ENCODE measurements around the gene SLC22A23. TPM values are rescaled to one million over a fixed set of nuclear protein-coding genes. Genes with fewer than 3 reads are reported as not detected.

The SLC22A23 gene
- total RNA-seq, 1 donor from 2014 or later: 13.7 TPM

DNA sequence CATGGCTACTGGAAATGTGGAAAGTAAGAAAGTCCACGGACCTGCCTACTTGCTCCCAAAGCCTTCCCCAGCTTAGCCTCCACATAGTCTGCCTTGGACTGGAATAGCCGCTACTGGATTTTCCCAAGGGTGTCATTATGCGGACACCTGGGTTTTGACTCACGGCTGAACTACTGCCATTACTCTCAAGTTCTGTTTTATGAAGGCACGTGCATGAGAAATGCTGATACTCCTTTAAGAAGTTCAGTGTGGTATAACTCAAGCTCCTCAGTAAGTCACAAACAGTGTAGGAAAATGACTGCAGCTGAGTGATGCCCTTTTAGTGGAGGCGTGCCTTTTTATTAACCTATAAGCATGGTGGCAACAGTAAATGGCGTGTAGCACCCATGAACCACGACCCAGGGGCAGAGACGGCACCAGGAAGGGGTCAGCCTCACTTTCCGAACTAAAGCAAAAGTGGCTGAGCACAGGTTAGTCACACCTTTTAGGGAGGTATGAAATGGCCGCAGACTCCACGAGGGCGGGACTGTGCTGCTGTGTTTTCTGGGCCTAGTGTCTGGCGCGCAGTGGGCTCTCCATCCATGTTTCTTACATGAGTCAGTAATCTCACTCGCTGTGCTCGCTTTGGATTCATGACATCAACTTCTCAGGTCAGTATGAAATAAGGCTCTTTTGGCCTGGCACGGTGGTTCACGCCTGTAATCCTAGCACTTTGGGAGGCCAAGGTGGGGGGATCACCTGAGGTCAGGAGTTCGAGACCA lies 174.2 kb downstream of the SLC22A23 start:
- no peak for DNase-seq

DNA sequence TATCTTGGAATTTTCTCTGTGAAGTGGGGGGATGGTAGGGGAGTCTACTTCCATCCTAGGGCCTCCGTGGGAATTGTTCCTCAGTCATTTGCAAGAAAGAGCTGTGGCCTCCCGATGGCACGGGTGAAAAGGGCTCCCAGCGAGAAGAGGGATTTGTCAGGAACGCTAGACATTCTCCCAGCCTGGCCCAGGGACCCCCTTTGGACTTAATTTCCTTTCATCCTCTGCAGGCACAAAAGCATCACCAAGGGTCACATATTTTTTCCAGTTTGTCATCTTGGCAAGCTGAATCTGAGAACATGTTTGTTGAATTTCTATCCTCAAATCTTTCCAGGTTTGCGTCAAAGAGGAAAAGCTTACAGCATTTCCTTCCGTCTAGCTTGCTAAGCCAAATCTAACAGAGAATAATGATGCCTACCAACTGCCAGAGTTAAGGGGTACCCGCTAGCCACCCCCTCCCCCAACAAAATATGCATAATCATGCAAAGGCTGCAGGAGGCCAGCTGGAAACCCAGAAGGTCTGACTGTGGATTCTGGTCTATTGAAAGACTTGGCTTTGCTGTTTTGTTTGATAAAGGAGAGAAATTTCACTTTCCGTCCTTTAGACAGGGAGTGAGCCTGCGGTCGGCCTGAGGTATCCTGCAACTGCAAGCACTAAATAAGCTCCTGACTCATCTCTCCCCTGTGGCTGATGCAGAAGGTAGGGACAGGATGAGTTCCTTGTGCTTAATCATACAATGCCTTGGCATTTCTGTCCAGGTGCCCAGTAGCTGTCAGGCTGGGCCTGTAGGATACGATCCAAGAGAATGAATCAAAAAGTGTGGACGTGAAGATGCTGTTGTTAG lies 175.0 kb downstream of the SLC22A23 start:
- peak; percentile 59 for DNase-seq

DNA sequence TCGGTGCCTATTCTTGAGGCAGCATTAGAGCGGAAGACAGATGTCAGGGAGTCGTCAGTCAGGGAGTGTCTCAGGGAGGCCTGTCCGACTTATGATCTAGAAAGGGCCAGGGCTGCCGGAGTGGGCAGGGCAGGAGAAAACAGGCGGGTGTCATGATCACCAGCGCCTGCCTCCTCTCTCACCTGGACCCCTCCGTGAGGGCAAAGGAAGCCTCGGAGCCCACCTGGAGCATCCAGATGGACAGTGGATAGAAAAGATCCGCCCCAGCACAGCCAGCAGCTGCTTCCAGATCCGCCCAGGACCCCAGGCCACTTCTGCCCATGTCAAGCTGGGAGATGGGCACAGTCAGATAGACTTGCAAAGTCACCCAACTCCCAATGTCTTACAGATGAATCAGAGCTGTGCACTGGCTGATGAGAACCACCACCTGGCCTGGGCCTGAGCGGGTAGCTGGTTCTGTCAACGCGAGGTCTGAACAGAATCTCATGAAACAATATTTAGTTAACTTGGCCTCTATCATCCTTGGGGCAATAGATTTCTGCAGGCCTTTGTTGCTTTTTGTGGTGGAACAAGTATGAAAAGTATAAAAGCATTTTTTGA lies 175.9 kb downstream of the SLC22A23 start:
- no peak for DNase-seq

DNA sequence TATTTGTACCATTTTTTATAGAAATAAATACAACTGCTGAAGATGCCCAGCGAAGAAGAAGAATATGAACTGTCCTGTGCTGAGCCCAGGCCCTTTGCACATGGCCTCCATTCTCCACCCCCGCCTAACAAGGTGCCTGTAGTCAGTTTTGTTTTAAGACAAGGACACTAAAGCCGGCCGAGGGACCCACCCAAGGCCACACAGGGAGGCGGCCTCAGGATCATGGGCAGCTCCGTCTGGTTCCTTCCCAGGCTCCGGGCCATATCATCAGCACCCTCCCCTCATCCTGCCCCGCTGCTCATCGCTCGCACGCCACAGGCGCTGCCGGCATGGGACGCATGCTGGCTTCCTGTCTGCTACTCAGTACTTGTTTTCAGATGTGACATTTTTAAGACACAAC lies 176.8 kb downstream of the SLC22A23 start:
- no peak for DNase-seq

DNA sequence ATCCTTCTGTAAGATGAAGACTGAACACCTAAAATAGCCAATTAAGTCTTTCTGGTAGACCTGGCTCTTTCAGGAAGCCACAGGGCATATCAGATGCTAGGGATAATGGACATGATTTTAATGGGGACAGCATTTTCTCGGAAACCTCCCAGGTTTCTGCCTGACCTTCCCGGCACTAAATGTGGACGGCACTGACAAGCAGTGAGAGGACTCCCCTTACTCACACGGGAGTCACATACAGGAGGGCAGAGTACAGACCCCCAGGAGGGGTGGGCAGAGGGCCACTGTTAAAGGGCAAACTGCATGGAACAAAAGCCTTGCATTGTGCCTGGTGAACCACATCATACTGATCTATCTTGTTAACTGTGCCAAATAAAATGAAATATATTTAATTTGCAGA lies 178.2 kb downstream of the SLC22A23 start:
- no peak for DNase-seq

DNA sequence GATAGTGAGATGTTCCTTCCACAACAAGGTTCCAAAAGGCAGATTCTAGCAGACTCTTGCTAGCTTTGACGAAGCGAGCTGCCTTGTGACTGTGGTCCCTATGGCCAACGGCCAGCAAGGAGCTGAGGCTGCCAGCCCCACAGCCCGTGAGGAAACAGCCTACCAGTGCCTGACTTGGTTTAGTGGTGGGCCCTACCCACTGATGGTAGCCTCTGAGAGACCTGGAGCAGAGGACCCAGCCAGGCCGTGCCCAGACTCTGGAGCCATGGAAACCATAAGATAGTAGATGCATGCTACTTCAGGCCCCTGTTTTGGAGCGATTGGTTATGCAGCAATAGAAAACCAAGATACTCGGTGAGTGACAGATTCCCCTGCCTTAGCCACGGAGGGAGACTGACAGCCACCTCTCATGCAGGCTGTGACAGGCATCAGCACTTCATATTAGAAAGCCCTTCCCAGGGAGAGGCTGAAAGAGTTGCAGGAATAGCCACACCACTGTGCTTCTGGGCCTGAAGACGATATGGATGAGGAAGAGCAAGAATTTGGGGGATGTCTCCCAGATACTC lies 178.9 kb downstream of the SLC22A23 start:
- DNase-seq: no peak

DNA sequence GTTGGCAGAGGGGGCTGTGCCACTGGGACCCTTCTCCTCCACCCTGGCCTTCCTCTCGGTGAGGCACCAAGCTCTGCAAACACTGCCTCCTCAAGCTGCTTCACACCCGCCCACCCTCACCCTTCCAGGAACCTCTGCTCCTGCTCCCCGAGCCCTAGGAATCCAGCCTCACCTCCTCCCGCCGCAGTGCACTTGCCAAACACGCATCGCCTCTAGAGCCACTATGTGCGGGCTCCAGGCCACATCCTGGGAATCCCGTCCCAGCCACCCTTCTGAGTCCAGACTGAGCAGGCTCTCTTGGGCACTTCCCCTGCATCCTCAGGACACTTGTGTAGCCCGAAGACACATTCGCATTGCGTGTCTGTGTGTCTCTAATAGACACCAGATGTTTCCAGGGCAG lies 179.6 kb downstream of the SLC22A23 start:
- no peak for DNase-seq

DNA sequence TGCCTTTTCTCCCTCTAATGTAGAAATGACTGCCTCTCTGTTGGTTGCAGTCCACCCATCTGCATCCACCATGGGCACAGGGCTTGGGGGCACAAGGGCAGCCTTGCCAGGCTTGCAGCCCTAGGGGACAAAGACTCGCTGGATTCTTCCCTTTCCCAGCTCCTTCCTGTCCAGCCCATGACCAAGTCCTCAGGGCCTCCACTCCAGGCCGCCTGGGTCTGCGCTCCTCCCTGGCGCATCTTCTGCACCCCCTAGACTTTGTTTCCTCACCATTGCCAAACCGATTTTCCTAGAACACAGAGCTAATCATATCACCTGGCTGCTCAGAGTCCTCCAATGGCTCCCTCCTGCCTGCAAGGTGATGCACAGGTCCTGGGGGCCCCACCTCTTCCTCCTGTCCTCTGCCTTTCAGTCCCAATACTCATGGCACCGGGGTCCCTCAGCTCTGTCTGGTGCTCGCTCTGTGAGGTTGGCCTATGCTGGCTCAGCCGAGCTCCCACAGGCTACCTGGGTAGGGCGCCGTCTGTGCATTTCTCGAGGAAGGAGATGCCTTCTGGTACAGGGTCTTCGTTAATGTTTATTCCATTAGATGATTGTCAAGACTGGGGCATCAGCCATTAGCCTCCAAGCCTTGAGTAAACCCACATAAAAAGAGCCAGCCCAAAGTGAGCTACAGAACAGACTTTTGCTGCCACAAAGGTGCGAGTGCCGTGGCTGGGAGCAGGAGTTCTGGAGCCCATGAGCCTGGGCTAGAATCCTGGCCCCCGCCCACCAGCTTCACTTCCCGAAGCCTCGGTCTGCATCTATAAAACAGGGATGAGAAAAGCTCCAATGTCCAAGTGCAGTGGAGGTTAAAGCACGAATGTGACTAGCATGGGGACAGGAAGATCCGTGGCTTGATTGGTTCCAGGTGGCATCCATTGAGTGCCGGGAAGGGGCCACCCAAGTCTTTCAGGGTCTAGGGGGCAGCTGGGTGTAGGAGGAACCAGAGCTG lies 180.4 kb downstream of the SLC22A23 start:
- no peak for DNase-seq

DNA sequence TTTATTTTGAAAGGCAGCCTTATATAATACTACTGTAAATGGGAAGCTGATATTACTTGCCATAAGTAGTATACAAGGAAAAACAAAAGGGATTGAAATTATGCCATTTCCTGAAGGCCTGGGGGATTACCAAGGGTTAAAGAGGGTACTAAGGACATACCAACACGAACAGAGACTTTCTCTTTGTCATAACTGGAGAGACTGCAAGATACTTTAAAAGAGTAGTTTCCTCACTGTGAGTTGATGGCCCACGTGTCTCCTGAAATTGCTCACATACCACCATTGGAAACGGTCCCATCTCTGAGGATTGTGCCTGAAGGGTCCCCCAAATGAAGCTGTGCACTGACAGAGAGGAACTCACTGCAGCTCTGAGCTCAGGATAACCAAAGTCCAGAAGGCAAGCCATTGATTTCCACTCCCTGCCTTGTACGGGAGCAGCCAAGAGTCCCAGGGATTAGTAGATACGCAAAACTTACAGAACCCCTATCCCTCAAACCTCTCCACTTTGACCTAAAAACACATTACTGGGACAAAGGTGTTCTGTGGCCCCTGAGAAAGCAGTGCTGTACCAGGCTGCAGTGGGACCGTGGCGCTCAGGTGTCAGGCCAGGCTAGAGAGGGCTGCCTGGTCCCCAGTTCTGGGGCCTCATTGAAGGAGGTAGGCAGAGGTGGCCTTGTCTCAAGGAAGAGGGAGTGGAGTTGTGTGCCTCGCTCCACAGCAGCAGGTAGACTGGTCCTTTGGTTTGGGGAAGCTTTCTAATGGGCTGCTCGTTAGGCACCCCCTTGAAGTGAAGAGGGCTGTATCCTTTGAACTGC lies 182.9 kb downstream of the SLC22A23 start:
- no peak for DNase-seq

DNA sequence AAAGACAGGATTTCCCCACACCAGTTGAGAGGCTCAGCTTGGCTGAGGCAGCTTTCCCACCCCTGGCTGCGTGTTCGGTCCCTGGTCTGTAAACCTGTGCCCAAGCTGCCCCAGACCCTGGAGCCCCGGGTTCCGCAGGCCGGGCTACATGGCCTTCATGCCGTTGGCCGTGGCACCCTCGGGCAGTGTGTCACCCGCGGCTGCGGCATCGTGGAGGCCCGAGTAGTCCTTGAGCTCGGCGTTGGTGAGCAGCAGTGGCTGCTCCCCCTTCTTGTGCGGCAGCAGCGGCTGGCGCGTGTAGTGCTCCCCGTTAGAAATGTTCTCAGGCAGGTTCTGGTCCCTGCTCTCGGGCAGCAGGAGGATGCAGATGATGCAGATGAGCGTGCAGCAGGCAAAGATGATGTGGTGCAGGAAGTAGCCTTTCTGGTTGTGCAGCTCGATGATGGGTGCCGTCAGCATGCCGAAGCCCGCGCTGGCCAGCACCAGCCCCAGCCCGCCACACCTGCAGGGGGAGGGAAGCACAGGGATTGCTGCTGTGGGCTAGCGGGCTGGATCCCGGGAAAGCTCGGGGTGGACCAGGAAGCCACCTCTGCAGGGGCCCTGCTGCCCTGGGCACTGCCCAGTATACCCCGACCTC lies 183.8 kb downstream of the SLC22A23 start:
- DNase-seq: no peak

DNA sequence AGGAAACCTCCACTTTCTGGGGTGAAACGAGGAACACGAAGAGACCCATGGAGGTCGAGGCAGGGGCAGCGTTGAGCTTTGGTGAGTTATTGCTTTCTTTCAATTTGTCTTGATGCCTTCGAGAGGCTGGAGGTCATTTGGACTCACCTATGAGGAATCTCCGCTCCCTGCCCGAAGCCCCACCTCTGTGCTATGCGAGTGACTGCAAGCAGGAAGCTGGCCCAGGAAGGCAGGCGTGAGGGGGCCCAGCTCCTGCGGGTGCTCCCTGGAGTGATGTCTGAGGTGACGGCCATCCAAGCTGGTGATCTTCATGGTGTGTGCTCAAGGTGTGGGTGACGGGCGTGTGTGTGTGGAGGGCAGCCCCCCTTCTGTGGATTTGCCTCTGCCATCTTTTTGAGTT lies 185.1 kb downstream of the SLC22A23 start:
- DNase-seq: no peak

DNA sequence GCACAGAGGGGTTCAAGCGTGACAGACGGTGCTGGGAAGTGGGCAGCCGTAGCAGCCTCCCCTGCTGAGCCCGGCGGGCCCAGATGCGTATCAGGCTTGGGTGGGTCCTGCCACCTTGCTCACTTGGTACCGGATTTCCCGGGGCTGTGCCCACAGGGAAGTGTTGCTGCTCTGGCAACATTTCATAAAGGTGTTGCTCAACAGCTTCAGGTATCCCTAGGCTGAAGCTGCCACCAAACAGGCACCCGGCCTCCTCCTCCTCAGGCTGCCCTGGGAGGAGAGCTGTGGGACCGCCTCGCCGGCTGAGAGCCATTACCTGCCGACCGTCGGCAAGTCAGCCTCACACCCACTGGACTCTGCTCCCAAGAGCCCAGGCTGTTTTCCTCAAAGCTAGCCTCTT lies 186.6 kb downstream of the SLC22A23 start:
- DNase-seq: no peak

DNA sequence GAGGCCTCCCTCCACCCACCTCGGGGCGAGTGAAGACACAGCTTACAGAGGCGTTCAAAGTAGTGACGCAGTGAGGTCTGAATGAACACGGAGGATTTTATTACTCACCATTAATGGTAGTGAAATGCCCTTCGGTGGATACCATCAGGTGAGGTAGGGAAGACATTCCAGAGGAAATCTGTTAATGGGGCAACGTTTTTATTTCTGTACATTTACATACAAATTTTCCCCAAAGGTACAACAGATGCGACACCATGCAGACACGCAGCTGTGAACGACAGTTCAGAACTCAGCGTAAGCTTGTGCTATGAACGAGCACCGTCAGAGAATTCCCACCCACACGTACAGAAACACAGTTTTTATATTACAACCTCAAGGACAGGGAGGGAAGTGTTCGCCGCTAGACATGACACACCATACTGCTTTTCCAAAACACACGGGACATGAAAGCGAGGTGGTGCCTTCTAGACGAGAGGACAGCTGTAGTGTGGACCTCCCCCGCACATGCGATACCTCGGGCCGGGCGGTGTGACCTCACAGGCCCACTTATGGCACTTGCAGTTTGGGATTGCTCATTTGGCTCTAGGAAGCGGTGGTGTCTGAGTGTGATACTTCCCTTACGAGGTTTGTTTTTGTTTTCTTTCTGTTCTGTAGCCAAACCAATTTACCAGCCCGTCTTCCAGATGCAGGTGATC lies 187.4 kb downstream of the SLC22A23 start:
- no peak for DNase-seq

DNA sequence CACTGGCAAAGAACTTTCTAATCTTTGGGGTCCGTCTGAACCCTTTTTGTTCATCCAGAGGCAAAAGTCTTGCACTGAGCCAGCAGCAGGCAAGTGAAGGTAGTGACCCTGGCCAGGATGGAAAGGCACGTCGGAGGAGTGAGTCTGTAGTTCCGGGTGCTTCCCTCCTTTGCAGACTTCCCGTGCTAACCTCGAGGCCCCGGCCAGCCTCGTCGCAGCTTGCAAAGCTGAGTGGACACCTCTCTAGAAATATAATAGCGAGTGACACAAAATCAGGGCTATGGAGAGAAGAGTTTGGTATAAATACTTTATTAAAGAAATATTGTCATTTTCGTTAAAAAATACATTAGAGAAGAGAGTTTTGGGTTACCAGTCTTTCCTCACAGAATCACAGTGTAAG lies 188.2 kb downstream of the SLC22A23 start:
- DNase-seq: no peak

DNA sequence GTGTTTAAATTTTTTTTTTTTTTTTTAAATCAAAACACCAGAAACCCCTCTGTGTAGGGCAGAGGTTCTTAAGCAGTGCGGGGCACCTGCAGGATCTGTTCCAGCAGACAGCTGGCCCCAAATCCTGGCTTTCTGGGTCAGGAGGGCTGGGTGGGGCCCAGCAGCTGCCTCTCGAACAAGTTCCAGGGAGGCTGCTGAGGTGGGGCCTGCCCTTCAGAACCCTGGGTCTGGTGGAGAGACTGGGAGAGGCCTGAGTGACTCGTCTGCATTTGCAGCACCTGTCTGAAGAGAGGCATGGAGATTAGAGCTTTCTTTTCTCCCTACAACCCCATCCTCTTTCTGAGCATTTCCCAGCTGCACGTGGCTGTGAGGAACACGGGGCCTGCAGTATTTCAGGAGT lies 189.7 kb downstream of the SLC22A23 start:
- DNase-seq: peak; percentile 49

DNA sequence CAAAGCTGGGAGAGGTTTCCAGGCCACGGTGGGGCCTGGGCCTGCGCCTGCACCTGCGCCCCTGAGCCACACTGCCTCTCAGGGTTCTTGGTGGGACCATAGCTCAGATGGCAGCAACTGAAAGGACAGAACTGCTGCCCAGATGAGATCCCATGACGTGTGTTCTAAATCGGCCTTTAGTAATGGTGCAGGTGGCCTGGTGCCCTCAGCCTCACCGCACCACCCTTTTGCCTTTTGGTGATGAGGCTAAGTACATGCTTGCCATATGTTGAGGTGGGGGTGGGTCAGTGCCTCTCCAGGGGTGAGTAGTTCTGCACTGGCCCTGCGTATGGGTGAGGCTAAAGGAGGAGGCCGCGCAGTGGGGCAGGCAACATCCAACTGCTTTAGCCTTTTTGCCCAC lies 190.7 kb downstream of the SLC22A23 start:
- no peak for DNase-seq

DNA sequence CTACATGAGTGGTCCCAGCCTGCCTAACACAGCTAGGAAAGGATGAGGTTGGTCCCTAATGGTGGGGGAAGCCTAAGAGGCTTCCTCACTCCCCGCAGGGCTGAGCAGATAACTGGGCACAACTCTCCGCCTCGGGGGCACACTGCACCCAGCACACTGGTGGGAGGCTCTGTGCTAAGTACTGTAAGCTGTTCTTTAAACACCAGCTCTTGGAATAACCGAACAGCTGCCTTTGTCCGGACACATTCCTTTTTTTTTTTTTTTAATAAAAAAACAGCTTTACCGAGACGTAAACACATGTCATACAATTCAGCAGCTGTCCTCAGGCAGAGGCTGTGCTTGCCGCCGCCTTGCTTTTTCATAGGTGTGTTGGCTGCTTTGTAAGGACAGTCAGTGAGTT lies 191.2 kb downstream of the SLC22A23 start:
- peak; percentile 76 for DNase-seq

DNA sequence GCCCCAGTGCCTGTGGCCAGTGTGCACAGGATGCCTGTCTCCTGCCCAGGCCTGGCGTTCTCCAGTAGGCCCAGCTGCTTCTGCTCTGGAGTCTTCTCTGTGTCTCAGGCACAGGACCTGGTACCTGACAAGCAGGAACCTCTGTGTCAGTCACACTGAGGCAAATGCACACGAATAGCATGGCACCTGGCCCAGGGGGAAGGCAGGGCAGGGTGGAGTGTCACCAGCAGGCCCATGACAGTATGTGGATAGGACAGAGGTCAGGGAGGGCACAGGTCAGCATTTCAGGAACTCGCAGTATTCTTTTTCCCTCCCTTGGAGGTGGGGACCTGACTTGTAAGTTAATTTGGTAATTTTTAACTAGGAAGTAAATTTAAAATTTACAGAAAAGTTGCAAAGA lies 192.5 kb downstream of the SLC22A23 start:
- DNase-seq: no peak

DNA sequence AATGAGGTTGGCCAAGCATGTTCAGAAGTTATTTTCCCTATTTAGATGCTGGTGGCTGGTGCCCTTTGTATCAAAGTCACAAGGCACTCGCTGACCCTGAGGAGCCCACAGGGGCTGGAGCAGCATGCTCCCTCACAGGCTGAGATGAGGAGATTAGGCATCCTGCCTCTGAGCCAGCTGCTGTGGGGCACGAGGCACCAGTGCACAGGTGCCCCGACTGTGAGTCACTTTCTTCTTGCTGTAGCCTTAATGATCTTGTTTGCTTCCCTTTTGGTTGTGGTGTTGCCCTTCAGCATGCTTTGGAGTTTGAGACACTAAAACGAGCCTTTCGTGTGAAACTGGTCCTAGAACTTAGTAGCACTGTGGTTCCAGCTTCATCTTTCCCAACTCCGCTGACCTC lies 193.8 kb downstream of the SLC22A23 start:
- no peak for DNase-seq

DNA sequence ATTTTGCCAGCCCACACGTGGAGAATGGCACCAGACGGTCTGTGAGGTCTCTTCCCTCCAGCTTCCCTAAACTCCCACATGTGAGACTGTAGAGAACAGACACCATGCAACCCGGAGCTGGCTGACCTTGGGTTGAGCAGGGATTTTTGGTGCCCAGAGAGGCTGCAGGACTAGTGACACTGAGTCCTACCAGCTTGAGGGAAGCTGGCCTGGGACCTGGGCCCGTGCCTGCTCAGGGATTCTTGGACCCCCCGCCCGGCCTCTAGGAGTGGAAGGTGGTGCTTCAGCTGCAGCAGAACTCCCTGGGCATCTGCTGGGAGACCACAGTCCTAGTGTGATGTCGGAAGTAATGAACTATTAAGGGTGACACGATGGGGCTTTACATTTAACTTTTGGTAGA lies 194.9 kb downstream of the SLC22A23 start:
- no peak for DNase-seq
